ENCODE measurements around the gene CAB39. TPM values are rescaled to one million over a fixed set of nuclear protein-coding genes. Genes with fewer than 3 reads are reported as not detected.

Gene CAB39
- total RNA-seq, 1 donor: 86.4 TPM

GRCh38 chr2:230781130-230781797 is 68.6 kb downstream of the CAB39 start:
- H3K4me3 ChIP-seq (ENCODE audit: low read depth, low read length): no peak overlapping the region
- DNase-seq (ENCODE audit: low read depth): no peak
- TF ChIP-seq CTCF (IDR thresholded peaks at IDR 0.05; ENCODE audit: insufficient read depth, low read depth, low read length): no peak

GRCh38 chr2:230783101-230783500 is 70.5 kb downstream of the CAB39 start:
- no peak for DNase-seq (ENCODE audit: low read depth)
- no peak overlapping the region for H3K4me3 ChIP-seq (ENCODE audit: low read depth, low read length)
- TF ChIP-seq CTCF (IDR thresholded peaks at IDR 0.05; ENCODE audit: insufficient read depth, low read depth, low read length): no peak

GRCh38 chr2:230784795-230785194 is 72.2 kb downstream of the CAB39 start:
- no peak for DNase-seq (ENCODE audit: low read depth)
- no peak for TF ChIP-seq CTCF (IDR thresholded peaks at IDR 0.05; ENCODE audit: insufficient read depth, low read depth, low read length)
- H3K4me3 ChIP-seq (ENCODE audit: low read depth, low read length): no peak overlapping the region

- no peak for DNase-seq (ENCODE audit: low read depth)
- H3K4me3 ChIP-seq (ENCODE audit: low read depth, low read length): no peak overlapping the region
- TF ChIP-seq CTCF (IDR thresholded peaks at IDR 0.05; ENCODE audit: insufficient read depth, low read depth, low read length): no peak
Measured at GRCh38 chr2:230785346-230785745, 72.7 kb downstream of the CAB39 start.

- H3K4me3 ChIP-seq (ENCODE audit: low read depth, low read length): no peak overlapping the region
- DNase-seq (ENCODE audit: low read depth): no peak
- TF ChIP-seq CTCF (IDR thresholded peaks at IDR 0.05; ENCODE audit: insufficient read depth, low read depth, low read length): no peak
Measured at GRCh38 chr2:230787101-230787500, 74.5 kb downstream of the CAB39 start.

GRCh38 chr2:230788554-230789175 is 76.0 kb downstream of the CAB39 start:
- no peak overlapping the region for H3K4me3 ChIP-seq (ENCODE audit: low read depth, low read length)
- DNase-seq (ENCODE audit: low read depth): no peak
- TF ChIP-seq CTCF (IDR thresholded peaks at IDR 0.05; ENCODE audit: insufficient read depth, low read depth, low read length): no peak

All from fibroblast of villous mesenchyme (primary cell).